GM19468 (cell line): ENCODE data around the gene AUTS2.

ENCODE experiments used
- ATAC-seq: cut with Tn5 transposase; IDR thresholded peaks from one replicate; pipeline ENCODE4 v1.9.1; 2021; ENCODE audit warnings: mild to moderate bottlenecking, moderate library complexity, moderate number of reproducible peaks; ENCODE audit not compliant: unreplicated experiment; ENCODE audit errors: extremely low read depth

The AUTS2 gene

DNA sequence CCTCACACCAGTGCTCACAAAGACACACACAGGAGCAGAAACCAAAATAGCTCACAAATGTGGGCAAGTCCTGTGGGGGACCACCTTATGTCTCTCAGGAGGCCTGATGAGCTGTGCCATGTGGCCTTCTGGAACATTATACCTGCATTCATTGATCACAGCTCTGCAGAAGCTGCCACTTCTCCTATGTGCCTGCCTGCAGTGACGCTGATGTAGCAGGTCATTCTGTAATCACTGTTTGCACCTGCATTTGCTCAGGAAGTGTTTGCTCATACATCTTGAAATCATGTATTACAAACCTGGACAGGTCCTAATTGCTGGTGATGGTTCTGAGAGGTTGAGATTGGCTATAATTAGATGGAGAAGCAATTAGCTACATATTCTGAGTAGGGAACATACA lies 310.2 kb downstream of the AUTS2 start:
- ATAC-seq: no peak

DNA sequence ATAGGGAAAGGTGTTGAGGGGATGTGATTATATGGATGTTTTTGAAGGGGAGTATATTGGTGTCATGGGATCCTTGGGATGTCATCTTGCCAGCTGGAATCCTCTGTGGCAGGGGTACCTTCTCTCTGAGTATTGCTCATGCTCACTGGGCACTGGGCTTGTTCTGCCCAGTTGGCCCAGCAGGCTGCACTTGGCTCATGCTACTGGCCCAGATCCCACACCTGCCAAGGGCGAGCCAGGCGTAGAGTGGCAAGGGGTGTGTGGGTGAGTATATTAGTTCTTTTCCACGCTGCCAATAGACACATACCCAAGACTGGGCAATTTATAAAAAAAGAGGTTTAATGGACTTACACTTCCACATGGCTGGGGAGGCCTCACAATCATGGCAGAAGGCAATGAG lies 311.9 kb downstream of the AUTS2 start:
- ATAC-seq: no peak

DNA sequence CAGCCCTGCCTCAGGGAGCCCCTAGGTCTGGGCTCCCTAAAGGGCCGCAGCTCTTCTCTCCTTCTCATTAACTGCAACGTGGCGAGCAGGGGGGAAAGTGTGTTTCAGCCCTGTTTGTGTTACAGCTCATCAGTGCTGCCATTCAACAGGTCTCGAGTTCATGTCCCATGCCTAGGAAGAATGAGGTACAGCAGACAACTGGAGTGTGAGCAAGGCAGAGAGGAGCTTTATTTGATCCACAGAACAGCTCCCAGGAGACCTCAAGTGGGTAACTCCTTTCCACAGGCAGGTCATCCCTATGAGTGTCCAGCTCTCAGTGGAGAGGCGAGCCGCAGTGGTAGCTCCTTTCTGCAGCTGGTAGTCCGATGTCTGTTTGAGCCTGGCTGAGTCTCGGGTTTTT lies 313.1 kb downstream of the AUTS2 start:
- no peak for ATAC-seq

DNA sequence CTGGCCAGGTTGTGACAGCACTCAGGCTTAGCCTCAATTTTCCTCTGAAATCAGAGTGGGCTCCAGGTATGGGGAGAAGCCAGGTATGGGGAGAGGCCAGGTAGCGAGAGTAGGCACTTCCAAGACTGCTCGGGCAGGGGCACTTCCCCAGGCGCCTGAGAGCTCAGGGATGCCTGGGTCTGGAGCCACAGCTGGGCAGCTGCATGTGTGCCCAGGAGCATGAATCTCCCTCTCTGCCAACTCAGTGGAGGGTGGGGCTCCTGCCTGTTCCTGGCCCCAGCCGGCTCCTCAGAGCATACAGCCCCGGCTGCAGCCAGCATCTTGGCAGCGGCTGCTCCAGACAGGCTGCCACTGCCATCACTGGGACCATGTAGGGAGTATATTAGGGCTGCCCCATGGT lies 313.9 kb downstream of the AUTS2 start:
- ATAC-seq: no peak

DNA sequence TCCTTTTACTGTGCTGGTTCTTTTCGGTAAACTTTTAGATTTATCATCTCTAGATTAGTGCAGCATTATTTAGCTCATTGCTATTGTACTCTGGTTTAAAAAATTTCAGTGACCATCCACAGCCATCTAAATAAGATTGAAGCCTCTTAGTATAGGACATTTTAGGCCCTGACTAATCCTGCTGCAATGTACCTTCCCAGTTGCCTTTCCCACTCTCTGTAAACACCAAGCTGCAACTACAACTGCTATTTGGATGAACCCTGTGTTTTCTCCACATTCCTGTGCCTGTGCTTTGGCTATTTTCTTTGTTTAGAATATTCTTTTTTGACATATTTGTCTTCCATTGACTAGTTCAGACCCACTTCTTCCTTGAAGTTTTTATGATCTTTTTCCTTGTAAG lies 314.6 kb downstream of the AUTS2 start:
- no peak for ATAC-seq

DNA sequence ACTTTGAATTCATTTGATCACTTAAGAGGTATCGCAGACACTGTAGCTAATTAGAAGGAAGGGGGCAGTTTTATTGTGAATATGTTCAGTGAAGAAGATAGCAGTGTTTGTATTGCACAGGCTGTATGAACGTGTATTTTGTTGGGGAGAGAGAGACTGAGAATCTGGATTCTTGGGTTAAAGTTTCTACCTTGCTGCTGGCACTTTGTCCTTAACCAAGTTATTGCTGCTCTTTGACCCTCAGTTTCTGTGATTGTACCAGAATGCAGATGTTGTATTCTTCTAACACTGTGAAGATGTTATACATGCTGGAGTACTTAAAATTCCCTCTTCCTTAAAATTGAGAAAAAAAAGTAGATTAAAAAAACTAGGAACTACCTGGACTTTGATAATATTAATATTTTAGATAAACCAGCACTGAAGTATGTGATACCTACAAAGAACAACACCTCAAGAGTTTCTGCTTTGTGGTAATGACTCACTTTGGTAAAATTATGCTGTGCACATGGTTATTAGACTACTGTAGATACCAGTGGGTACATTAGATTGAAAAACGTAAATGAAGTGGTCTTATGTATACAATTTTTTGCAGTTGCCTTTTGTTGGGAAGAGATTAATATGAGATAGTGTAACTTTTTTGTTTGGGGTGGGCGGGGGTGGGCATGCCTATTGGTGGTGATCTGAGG lies 321.3 kb downstream of the AUTS2 start:
- ATAC-seq: no peak

DNA sequence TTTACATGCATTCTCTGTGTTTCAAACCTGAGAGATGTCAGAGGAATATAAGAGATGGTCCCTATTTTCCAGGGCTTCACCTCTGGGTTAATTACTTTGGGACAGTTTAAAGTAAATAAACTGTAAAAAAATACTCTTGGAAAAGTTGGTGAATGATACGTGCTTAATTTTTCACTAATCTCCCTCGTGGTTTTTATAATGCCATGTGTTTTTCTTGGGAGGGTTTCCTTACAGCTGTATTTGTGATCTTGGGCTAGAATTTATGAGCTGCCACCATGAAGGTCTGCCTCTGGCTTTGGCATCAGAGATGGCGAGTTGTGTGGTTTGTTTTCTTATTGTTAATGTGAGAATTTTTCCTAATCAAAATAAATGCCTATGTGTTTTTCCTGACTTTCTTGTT lies 322.5 kb downstream of the AUTS2 start:
- no peak for ATAC-seq

DNA sequence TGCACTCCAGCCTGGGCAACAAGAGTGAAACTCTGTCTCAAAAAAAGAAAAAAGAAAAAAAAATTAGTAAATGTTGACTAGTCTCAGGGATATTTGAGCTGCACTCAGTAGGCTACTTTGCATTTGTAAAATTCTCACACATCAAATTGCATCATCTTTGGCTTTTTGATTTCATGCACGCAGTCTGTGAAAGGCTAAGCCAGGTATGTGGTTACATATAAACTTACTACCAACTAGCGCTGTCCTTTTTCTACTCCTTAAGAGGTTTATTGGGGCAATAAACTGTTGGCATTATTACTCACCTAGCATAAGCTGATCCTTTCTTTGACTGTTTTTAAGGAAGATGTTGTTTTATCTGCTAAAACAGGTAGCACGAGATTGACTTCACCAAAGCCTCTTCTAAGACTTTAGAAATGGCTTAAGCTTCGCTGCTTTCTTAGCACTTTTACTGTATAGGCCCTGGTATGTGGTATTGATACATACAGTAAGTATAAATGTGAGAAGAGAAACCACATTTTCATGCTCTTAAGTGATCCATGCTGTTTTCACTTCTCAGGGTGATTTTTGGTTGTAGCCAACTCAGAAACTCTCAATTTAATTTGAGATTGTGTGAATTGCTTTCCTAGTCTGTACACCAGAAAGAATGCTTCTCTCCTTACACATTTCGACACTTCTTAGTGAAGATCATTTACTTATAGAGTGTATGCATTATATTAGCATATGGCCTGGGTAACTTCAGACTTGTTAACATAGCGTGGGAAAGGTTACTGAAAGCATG lies 323.9 kb downstream of the AUTS2 start:
- peak; percentile 56 for ATAC-seq

DNA sequence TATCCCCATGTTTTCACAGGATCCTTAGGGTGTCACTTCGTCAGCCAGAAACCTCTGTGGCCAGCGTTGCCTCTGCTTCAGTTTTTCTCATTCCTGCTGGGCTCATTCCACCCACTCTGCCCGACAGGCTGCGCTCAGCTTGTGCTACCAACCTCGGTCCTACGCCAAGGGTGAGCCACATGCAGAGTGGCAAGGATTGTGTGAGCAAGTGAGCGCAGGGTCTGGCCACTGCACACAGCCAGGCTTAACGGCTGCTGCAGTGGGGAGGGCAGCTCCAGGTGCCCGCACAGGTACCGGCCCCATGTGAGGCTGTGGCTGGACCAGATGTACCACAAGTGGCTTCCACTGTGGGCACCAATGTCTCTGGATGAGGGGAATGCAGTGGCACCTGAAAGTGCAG lies 329.2 kb downstream of the AUTS2 start:
- no peak for ATAC-seq

DNA sequence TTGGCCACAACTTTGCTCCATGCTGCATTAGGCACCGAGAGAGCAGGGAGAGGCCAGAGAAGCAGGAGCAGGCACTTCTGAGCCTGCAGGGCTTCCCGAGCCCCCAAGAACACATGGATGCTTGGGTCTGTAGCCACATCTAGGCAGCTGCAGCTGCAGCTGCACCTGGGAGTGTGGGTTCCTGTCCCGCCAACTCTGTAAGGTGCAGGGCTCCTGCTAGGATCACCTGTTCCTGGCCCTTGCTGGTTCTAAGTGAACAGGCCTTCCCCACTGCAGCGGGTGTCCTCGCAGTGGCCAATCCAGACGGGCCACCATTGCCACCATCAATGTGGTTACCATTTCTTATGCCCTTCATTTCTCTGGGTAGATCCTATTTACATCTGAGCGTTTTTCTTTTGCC lies 330.3 kb downstream of the AUTS2 start:
- no peak for ATAC-seq

DNA sequence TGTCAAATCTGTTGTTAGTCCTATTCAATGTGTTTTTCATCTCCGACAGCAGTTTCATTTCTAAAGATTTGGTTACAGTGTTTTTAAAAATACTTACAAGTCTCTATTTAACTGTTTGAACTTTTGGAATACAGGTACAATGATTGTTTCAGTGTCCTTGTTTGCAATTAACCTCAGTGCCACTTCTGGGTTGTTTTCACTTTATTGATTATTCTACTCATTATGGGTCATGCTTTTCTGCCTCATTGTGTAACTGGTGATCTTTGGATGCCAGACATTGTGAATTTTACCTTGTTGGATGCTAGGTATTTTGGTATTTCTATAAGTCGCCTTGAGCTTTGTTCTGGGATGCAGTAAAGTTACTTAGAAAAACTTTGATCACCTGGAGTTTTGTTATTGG lies 331.3 kb downstream of the AUTS2 start:
- no peak for ATAC-seq

DNA sequence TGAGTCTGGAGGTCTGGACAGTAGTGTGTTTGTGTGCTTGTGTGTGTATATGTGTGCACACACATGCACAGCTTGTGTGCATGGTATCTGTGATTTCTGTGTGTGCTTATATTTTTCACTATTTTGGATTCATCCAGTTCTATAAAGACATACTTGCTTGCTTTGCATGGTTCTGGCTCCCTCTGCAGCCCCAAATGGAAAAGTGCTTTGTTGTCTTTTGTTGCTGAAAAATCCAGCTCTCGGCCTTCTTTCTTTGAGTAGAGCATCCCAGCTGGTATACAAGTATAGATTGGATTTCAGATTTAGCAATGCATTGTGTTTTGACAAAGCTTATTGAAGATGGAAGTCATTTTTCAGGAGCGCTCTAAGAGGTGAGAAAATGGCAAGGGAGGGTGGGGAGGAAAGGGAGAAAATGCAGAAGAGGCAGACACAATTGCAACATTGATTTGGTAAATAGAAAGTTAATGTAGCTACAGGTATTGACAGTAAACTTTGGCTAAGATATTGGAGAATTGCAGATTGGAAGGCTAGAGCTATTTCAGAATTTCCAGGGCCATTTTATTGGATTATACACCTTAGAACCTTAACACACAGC lies 333.9 kb downstream of the AUTS2 start:
- no peak for ATAC-seq

DNA sequence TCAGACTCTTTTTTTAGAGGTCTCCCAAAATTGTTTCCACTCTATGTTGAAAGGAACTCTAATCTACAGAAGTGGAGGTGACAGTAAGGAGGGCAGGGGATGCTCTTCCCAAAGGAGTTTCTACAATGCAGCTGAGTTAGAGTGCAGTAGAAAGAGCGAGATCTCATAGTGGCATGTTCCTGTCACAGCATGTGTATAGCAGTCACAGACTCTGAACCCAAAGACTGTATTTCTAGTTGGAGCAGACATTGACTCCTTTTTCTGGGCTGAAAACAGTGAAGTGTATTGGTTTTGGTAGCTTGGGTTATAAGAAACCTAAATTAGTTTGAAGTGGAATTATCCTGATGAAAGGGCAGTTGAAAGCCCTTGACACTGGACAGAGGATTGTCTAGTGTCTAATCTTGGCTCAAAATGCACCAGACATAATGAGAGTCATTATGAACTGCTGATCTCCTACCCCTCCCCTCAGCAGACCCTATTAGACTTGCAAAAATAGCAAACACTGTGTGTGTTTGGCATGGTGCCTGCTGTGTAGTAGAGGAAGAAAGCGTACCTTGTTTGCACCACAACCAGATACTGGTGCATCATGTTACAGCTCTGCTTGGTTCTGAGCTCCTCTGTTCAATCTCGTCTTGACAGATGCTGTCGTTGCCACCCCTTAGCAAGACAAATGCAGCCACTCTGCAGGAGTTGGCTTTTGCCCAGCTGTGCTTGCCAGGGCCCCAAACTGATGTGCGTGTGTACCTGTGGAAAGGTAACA lies 336.0 kb downstream of the AUTS2 start:
- no peak for ATAC-seq

DNA sequence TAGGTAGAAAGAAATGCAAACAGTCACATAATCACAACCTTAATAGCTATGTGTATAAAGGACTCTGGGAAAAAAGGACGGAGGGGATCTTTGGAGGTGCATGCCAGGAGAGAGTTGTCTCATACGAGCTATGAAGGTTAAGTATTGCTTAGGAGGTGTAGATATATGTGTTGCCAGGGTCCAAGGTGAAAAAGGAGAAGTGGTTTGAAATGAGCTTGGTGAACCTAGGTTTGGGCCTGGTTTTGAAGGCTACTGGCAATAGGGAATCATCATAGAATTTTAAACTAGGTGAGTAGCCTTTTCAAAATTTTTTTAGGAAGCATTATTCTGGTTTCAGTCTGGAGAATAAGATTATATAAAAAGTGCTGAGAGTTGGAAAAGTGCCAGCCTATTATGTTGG lies 336.8 kb downstream of the AUTS2 start:
- no peak for ATAC-seq

DNA sequence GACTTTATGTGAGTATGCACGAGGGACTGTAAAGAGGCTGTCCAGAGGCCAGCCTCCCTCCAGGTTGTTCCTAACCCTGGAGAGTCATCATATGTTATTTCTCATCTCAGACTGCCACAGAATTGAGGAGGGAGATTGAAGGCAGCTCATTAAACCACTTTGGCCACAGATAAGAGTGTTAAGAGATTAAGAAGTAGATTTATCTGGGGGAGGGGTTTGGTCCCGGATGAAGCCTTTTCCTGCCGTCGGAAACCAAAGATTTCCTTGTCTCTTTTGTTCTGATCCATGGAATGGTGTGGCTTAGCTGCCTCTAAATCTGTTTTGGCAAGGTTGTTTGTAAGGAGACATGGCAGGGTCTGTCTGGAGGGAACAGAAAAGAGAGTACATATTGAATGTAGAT lies 338.8 kb downstream of the AUTS2 start:
- ATAC-seq: no peak

DNA sequence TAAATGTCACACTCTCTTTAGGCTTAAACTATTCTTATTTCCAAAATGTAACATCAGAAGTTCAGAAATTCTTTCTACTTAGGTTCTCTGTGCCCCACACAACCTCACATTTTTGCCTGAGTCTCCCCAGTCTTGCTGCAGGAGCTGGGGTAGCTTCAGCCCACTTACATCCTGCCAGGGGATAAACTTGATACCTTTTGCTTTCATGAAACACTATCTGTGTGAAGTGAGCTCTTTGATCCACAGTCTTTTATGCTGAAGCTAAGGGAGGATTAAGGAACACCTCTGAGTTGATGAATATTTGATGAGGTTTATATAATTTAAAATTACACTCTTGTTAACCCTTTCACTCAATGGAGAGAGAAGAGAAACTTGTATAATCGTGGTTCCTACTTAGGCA lies 341.0 kb downstream of the AUTS2 start:
- no peak for ATAC-seq

DNA sequence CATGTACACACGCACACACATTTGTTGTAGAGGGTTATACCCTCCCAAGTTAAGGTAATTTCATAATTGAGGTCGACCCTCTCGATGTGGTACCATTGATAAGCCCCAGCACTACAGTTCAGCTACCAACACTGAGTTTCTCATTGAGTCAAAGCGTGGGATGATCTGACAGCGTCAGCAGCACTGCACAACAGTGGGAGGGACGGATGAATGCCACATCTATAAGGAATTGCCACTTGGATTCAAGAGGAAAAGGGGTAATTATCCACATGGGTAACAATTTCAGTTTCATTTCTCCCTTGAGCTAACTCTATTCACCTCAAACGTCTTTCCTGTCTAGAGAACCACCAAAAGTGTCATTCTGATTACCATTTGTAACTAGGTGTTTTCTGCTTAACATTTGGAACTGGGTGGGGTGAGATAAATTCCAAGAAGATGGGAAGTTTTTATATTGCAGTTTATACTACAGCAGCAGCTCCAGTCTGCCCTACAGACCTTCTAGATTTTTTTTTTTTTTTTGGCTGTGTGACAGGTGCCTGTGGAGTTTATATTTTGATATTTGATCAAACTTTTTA lies 342.9 kb downstream of the AUTS2 start:
- no peak for ATAC-seq

DNA sequence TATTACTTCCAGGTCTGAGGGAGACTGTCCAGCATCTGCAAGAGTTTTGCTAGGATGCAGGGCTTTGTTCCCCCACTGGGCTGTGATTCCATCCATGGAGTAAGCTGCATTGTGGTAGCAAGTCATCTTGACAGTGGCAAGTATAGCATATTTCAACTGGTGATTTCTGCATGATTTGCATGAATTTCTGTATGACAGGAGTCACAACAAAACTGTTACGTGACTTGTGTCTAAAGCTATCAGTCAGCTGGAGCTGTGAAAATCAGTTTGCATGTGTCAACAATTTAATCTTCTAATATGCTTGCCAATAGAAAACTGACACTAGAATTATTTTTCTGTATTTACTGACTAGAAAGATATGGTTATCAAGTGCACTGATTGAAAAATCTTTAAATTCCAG lies 344.3 kb downstream of the AUTS2 start:
- no peak for ATAC-seq

DNA sequence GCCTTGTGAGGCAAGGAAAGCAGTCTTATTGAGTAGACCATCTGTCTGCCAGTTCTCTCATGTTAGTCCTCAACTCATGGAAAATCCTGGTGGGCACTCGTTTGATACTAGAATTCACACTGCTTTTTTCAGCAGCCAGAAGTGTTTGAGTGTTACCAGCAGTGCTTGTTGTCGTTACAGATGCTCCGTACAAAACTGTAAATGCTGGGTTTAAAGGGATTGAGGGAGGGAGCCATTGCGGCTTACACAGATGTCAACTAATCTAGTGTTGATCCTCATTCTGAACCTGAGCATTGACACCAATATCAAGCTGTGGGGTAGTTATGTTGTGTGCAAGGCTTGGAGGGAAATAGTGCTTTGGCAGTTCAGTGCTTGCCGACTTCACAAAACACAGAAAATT lies 348.6 kb downstream of the AUTS2 start:
- no peak for ATAC-seq

DNA sequence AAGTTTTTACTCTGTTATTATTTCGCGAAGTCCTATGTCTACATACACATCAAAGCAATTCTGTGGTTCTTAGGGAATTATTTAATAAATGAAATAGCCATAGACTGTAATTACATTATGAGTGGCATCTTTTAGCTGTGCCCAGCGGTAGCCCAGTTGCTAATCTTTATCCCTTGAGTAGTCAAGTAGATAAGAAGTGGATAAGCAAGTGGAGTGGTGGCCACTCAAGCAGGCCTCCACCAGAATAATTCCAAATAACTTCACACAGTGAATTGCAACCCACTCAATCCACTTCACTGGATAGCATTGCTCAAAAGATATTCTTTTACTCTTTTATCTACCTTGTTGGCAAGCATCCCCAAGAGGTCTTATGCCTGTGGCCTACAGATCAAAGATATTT lies 349.7 kb downstream of the AUTS2 start:
- no peak for ATAC-seq

DNA sequence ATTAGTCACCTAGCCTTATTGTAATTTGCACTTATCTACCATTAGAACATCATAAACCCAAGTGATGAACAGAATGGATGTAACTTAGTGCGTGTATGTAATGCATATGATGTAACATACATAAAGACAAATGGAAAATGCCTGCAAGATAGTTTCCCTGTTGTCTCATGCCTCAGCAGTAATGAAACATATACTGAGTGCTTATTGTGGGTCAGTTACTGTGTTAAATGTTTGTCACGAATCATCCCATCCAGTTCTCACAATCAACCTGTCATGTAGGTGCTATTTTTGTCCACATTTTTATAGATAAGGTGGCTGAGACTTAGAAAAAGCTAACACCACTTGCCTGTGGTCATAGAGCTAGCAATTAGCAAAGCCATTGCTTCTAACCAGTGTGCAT lies 350.8 kb downstream of the AUTS2 start:
- no peak for ATAC-seq
